Kidney (tissue), 14 donors: Measurements from ENCODE around the gene GLRX3. TPM values are rescaled to one million over a fixed set of nuclear protein-coding genes. Genes with fewer than 3 reads are reported as not detected.

Source experiments
- DNase-seq, 5 donors: peaks; one replicate each; pipeline ENCODE4 v3.0.0-alpha.2; 2013 to 2020
- FAIRE-seq: peaks from 2 replicates; lab custom pipeline; 2012; peaks lifted over from hg19 to GRCh38; lab: Jason Lieb, UNC
- H3K27ac ChIP-seq, 2 donors: one replicate each; pipeline ENCODE4 v1.7.0; 2013; ENCODE audit warnings: low read depth in 2 of 2, low read length in 2 of 2, inconsistent platforms in 1 of 2
- H3K27me3 ChIP-seq: one replicate; pipeline ENCODE4 v1.7.1; 2013; ENCODE audit warnings: low read length, inconsistent platforms; ENCODE audit not compliant: control insufficient read depth, insufficient read depth
- H3K36me3 ChIP-seq, 3 donors: one replicate each; pipeline versions ENCODE4 v1.7.0 to v1.7.1; 2013; ENCODE audit warnings: low read length in 3 of 3, control low read depth in 1 of 3, inconsistent platforms in 1 of 3; ENCODE audit not compliant: insufficient read depth in 3 of 3, control insufficient read depth in 2 of 3
- H3K4me1 ChIP-seq, 3 donors: one replicate each; pipeline versions ENCODE4 v1.7.0 to v1.7.1; 2013; ENCODE audit warnings: low read length in 3 of 3, inconsistent platforms in 1 of 3, low read depth in 1 of 3; ENCODE audit not compliant: control insufficient read depth in 2 of 3, insufficient read depth in 2 of 3
- H3K4me3 ChIP-seq, 3 donors: one replicate each; pipeline versions ENCODE4 v1.7.0 to v1.8.1; 2013; ENCODE audit warnings: low read length in 3 of 3, control low read depth in 1 of 3, inconsistent platforms in 1 of 3
- H3K9ac ChIP-seq, 3 donors: one replicate each; pipeline versions ENCODE4 v1.7.0 to v1.7.1; 2013; ENCODE audit warnings: low read length in 3 of 3, control low read depth in 1 of 3, inconsistent platforms in 1 of 3
- H3K9me3 ChIP-seq, 3 donors: one replicate each; pipeline versions ENCODE4 v1.7.0 to v1.7.1; 2013; ENCODE audit warnings: low read length in 3 of 3, control low read depth in 1 of 3, inconsistent platforms in 1 of 3; ENCODE audit not compliant: control insufficient read depth in 2 of 3, insufficient read depth in 1 of 3
- intact Hi-C: fragments of 100-400 bp; cut with DNase I; formaldehyde crosslinking; loops from one replicate; pipeline ENCODE4 v1.11.1; 2022
- polyA plus RNA-seq: library from polyadenylated mRNA; stranded (reverse); fragments of 350-450 nt; fragmentation: Illumina TruSeq; extraction: RNeasy Lipid Tissue Mini Kit (QIAGEN cat#74804); gene quantifications from one replicate; pipeline ENCODE4 v1.2.3, GENCODE V29; 2014; ENCODE audit warnings: low read depth, low replicate concordance; ENCODE audit not compliant: insufficient read depth
- total RNA-seq: library from RNA; stranded (reverse); fragmentation: NEBNext Ultra II Directional; extraction: Animal tissue kit (Norgen Biotek cat#: 25700); gene quantifications from one replicate; pipeline ENCODE4 v1.2.1, GENCODE V29; 2021
- TF ChIP-seq, protein P1 (sequence below): IDR thresholded peaks from 3 replicates; pipeline ENCODE4 v1.5.1; 2012; ENCODE audit warnings: mild to moderate bottlenecking, moderate library complexity, borderline replicate concordance; ENCODE audit not compliant: insufficient read depth; ENCODE audit errors: extremely low read depth
- donor health status: control.
- donor health status: control.
- donor health status: control.
- donor health status: control.
- donor health status: control.
- donor health status: DM: yes; HTN: yes; CAD: no.
- donor health status: Normal renal cell carcinoma (clear cell type).

The GLRX3 gene
- total and polyA plus RNA-seq, 2 donors from 2014 or later, result 52.5 to 70.4 TPM

DNA sequence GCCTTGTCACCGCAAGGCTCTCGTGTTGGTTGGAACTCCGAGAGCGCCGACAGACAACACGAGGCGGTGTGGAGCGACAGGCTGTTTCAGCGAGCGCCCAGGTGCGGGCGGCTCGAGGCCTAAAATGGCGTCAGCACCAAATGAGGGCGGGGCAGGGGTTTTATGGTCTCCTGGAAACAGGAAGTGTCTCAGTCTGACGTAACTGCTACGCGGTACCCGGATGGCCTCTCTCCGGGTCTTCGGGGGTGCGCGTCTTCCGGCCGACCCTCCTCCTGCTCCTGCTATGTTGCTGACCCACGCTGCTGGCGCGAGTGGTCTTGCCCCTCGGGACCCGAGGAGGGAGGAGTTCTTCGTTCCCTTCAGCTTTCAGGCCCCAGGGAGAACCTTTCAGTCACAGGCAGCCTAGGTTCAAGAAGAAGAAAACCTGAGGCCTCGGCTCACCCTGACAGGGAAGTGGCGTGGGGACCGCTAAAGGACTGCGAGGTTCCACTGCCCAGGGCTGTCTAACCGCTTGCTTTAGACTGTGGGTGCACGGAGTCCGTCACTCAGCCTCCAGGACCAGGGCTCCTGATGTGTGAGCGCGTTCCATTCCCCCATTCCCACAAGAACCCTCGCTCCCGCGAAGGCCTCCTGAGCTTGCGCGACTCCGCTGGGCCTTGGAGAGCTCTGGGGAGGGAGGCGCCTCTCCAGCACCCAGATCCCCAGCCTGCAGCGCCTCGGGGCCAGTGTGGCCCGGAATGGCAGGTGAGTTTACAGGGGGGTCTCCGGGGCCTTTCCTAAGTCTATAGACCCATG is 77.3 kb downstream of the GLRX3 start:
- TF ChIP-seq, protein P1, sequence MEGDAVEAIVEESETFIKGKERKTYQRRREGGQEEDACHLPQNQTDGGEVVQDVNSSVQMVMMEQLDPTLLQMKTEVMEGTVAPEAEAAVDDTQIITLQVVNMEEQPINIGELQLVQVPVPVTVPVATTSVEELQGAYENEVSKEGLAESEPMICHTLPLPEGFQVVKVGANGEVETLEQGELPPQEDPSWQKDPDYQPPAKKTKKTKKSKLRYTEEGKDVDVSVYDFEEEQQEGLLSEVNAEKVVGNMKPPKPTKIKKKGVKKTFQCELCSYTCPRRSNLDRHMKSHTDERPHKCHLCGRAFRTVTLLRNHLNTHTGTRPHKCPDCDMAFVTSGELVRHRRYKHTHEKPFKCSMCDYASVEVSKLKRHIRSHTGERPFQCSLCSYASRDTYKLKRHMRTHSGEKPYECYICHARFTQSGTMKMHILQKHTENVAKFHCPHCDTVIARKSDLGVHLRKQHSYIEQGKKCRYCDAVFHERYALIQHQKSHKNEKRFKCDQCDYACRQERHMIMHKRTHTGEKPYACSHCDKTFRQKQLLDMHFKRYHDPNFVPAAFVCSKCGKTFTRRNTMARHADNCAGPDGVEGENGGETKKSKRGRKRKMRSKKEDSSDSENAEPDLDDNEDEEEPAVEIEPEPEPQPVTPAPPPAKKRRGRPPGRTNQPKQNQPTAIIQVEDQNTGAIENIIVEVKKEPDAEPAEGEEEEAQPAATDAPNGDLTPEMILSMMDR, result no peak
- H3K27me3 ChIP-seq, result no peaks in the 10 kb centered on the region
- H3K4me3 ChIP-seq, result no peak overlapping the region
- intact Hi-C loops, result no loop called here
- H3K27ac ChIP-seq, result no peak overlapping the region
- no peaks in the 10 kb centered on the region for H3K4me1 ChIP-seq
- no peak overlapping the region for H3K9ac ChIP-seq
- H3K36me3 ChIP-seq, result no peaks in the 10 kb centered on the region
- no peaks in the 10 kb centered on the region for H3K9me3 ChIP-seq
- DNase-seq (no peak), FAIRE-seq (no peak)

DNA sequence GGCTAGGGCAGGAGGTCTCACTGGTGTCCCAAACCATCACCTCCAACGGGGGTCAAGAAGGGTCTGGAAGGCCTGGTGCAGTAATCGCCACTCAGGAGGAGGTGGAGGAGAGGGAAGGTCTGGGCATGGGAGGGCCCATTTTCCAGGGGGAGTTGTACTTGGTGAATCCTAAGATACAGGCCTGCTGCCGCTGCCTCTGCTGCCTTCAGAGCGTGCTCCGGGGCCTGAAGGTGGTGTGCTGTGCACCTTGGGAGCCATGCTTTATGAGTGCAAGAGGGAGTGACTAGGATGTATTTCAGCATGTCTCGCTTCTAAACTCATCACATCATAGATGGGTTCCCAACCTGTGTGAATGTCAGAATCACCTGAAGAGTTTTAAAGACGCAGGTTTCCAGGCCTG is 78.2 kb downstream of the GLRX3 start:
- no peak for DNase-seq

DNA sequence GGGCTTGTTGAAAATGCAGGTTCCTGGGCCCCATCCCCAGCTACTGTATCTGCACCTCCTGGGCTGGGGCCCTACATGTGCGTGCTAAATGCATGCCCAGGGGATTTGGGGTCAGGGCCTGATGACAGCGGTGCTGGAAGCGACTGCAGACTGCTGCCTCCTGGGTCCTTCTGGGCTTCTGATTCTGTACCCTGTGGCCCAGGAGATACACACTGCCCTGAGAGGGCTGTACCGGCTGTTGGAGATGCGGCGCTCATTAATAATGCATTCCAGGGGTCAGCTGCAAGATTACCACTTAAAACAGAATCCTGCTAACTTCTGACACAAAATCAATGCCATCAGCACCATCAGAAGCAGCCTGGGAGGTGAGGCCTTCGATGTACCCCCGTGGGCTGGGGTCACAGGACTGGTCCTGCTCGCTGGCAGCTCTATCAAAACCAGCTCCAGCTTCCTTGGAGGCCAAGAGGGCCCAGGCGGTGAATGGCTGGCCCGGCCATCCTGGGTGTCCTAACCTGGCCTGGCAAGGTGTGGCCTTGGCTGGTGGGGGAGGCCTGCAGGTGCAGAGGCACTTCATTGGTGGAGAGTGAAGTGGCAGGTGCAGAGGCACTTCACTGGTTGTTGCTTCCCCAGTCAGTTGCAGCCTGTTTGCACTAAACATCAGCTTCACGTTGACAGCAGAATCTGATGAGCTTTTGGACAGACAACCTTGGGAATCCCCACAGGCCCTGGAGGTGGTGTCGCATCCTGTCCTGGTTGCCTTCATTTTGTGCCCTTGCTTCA is 79.2 kb downstream of the GLRX3 start:
- Histone ChIP-seq H3K9me3 (no peaks in the 10 kb centered on the region), H3K27ac (no peak overlapping the region), H3K4me3 (no peak overlapping the region), H3K9ac (no peak overlapping the region), H3K36me3 (no peaks in the 10 kb centered on the region), H3K4me1 (no peaks in the 10 kb centered on the region), H3K27me3 (no peaks in the 10 kb centered on the region)
- intact Hi-C loops, result no loop called here
- TF ChIP-seq, protein P1, result no peak
- DNase-seq (peak in 1 of 5 donors; percentile 23), FAIRE-seq (no peak)

More for the DNA sequence above, 78.2 kb downstream of the GLRX3 start:
- Histone ChIP-seq H3K27me3 (no peaks in the 10 kb centered on the region), H3K4me3 (no peak overlapping the region), H3K9me3 (no peaks in the 10 kb centered on the region), H3K27ac (no peak overlapping the region), H3K36me3 (no peaks in the 10 kb centered on the region), H3K9ac (no peak overlapping the region), H3K4me1 (no peaks in the 10 kb centered on the region)
- TF ChIP-seq, protein P1, result no peak
- intact Hi-C loops, result no loop called here
- FAIRE-seq, result no peak
